ENCODE results near the gene CRKL.

GRCh38 chr22:20956258-20957101 lies 39.3 kb downstream of the CRKL start:
- TF ChIP-seq CTCF (IDR thresholded peaks at IDR 0.05), result no peak
- TF ChIP-seq EZH2 (IDR thresholded peaks at IDR 0.05; ENCODE audit: borderline replicate concordance, insufficient read depth, low read depth, low read length, poor library complexity, severe bottlenecking), result no peak
